Measurements from ENCODE around the gene LCN2. TPM values are rescaled to one million over a fixed set of nuclear protein-coding genes. Genes with fewer than 3 reads are reported as not detected.

LCN2 gene
- not detected in 2 replicates for polyA plus RNA-seq (2013)

- Histone ChIP-seq H3K27me3 (ENCODE audit: insufficient read depth, low read length) (no peaks in the 10 kb centered on the region), H3K9ac (ENCODE audit: low read length) (no peak within 1 kb of the TSS), H3K4ac (ENCODE audit: low read depth, low read length) (no peak within 1 kb of the TSS), H3K27ac (ENCODE audit: low read depth, low read length) (no peak within 1 kb of the TSS), H3K36me3 (ENCODE audit: control insufficient read depth in 1 of 2, insufficient read depth in 2 of 2, low read length in 2 of 2) (no peaks in the 10 kb centered on the region), H3K4me1 (ENCODE audit: control insufficient read depth in 1 of 2, insufficient read depth in 2 of 2, low read length in 2 of 2) (peaks cover 14 to 16% of the 10 kb centered on the region in 2 experiments), H2BK12ac (ENCODE audit: low read length) (no peak within 1 kb of the TSS), H2AK5ac (ENCODE audit: low read length) (no peak within 1 kb of the TSS), H4K12ac (ENCODE audit: low read depth, low read length) (no peak within 1 kb of the TSS), H3K79me1 (ENCODE audit: low read length) (peaks cover 13% of the 10 kb centered on the region), H3K14ac (ENCODE audit: low read length) (no peak within 1 kb of the TSS), H2BK120ac (ENCODE audit: insufficient read depth, low read length, poor library complexity) (no peak within 1 kb of the TSS), H3K4me2 (ENCODE audit: low read length) (no peak within 1 kb of the TSS), H3K18ac (ENCODE audit: low read length) (no peak within 1 kb of the TSS), H3K79me2 (ENCODE audit: control insufficient read depth, insufficient read depth, low read length, poor library complexity) (no peaks in the 10 kb centered on the region), H4K91ac (ENCODE audit: low read depth, low read length) (no peak within 1 kb of the TSS), H4K8ac (ENCODE audit: low read depth, low read length) (no peak within 1 kb of the TSS), H3K4me3 (ENCODE audit: low read depth, low read length) (no peak within 1 kb of the TSS), H2AFZ (ENCODE audit: insufficient read depth, low read length, poor library complexity) (no peak within 1 kb of the TSS), H3K23ac (ENCODE audit: low read length) (no peak within 1 kb of the TSS), H3K9me3 (ENCODE audit: insufficient read depth, low read depth, low read length) (no peaks in the 10 kb centered on the region), H2BK5ac (ENCODE audit: low read depth, low read length, poor library complexity) (no peak within 1 kb of the TSS)
- DNase-seq, result peak in 1 of 2 donors; percentile 43
- no CpG with 5 or more reads among the region's 9 CpGs for WGBS (ENCODE audit: extremely low coverage, insufficient coverage, insufficient read length)
Measured at GRCh38 chr9:128149001-128149701, at the start of gene LCN2. TSS of gene LCN2 (plus strand) at chr9:128149453. CDS start at chr9:128149526, 73 bp downstream.

GRCh38 chr9:128099932-128100491 is 49.2 kb upstream of the LCN2 start:
- Histone ChIP-seq H2BK5ac (ENCODE audit: low read depth, low read length, poor library complexity) (no peak overlapping the region), H3K36me3 (ENCODE audit: control insufficient read depth in 1 of 2, insufficient read depth in 2 of 2, low read length in 2 of 2) (peaks cover 33 to 34% of the 10 kb centered on the region in 2 experiments), H2BK12ac (ENCODE audit: low read length) (peak overlapping the region; percentile 44), H3K79me2 (ENCODE audit: control insufficient read depth, insufficient read depth, low read length, poor library complexity) (peaks cover 12% of the 10 kb centered on the region), H4K91ac (ENCODE audit: low read depth, low read length) (peak overlapping the region; percentile 42), H3K4me3 (ENCODE audit: low read depth, low read length) (no peak overlapping the region), H4K12ac (ENCODE audit: low read depth, low read length) (no peak overlapping the region), H3K18ac (ENCODE audit: low read length) (peak overlapping the region; percentile 49), H4K8ac (ENCODE audit: low read depth, low read length) (no peak overlapping the region), H3K27me3 (ENCODE audit: insufficient read depth, low read length) (no peaks in the 10 kb centered on the region), H3K23ac (ENCODE audit: low read length) (no peak overlapping the region), H3K27ac (ENCODE audit: low read depth, low read length) (peak overlapping the region; percentile 99), H2AFZ (ENCODE audit: insufficient read depth, low read length, poor library complexity) (no peak overlapping the region), H2AK5ac (ENCODE audit: low read length) (peak overlapping the region; percentile 74), H3K14ac (ENCODE audit: low read length) (peak overlapping the region; percentile 71), H3K4ac (ENCODE audit: low read depth, low read length) (peak overlapping the region; percentile 54), H3K4me1 (ENCODE audit: control insufficient read depth in 1 of 2, insufficient read depth in 2 of 2, low read length in 2 of 2) (peaks cover 34 to 37% of the 10 kb centered on the region in 2 experiments), H3K79me1 (ENCODE audit: low read length) (peaks cover 23% of the 10 kb centered on the region), H3K4me2 (ENCODE audit: low read length) (peak overlapping the region; percentile 80), H2BK120ac (ENCODE audit: insufficient read depth, low read length, poor library complexity) (peak overlapping the region; percentile 11), H3K9ac (ENCODE audit: low read length) (peak overlapping the region; percentile 26), H3K9me3 (ENCODE audit: insufficient read depth, low read depth, low read length) (no peaks in the 10 kb centered on the region)
- no peak for DNase-seq
- no CpG with 5 or more reads among the region's 16 CpGs for WGBS (ENCODE audit: extremely low coverage, insufficient coverage, insufficient read length)

- Histone ChIP-seq H3K4me1 (ENCODE audit: control insufficient read depth in 1 of 2, insufficient read depth in 2 of 2, low read length in 2 of 2) (peaks cover 34 to 37% of the 10 kb centered on the region in 2 experiments), H2BK120ac (ENCODE audit: insufficient read depth, low read length, poor library complexity) (peak overlapping the region; percentile 11), H3K4ac (ENCODE audit: low read depth, low read length) (peak overlapping the region; percentile 54), H2AK5ac (ENCODE audit: low read length) (peak overlapping the region; percentile 74), H3K27me3 (ENCODE audit: insufficient read depth, low read length) (no peaks in the 10 kb centered on the region), H3K4me2 (ENCODE audit: low read length) (no peak overlapping the region), H4K91ac (ENCODE audit: low read depth, low read length) (peak overlapping the region; percentile 42), H2BK12ac (ENCODE audit: low read length) (peak overlapping the region; percentile 44), H3K23ac (ENCODE audit: low read length) (no peak overlapping the region), H3K79me2 (ENCODE audit: control insufficient read depth, insufficient read depth, low read length, poor library complexity) (peaks cover 12% of the 10 kb centered on the region), H3K27ac (ENCODE audit: low read depth, low read length) (no peak overlapping the region), H3K9ac (ENCODE audit: low read length) (no peak overlapping the region), H2AFZ (ENCODE audit: insufficient read depth, low read length, poor library complexity) (no peak overlapping the region), H4K8ac (ENCODE audit: low read depth, low read length) (no peak overlapping the region), H2BK5ac (ENCODE audit: low read depth, low read length, poor library complexity) (peak overlapping the region; percentile 15), H3K18ac (ENCODE audit: low read length) (peak overlapping the region; percentile 49), H4K12ac (ENCODE audit: low read depth, low read length) (peak overlapping the region; percentile 7), H3K36me3 (ENCODE audit: control insufficient read depth in 1 of 2, insufficient read depth in 2 of 2, low read length in 2 of 2) (peaks cover 36 to 37% of the 10 kb centered on the region in 2 experiments), H3K14ac (ENCODE audit: low read length) (peak overlapping the region; percentile 71), H3K79me1 (ENCODE audit: low read length) (peaks cover 23% of the 10 kb centered on the region), H3K9me3 (ENCODE audit: insufficient read depth, low read depth, low read length) (no peaks in the 10 kb centered on the region), H3K4me3 (ENCODE audit: low read depth, low read length) (no peak overlapping the region)
- no CpG with 5 or more reads among the region's 10 CpGs for WGBS (ENCODE audit: extremely low coverage, insufficient coverage, insufficient read length)
- no peak for DNase-seq
Measured at GRCh38 chr9:128100581-128100980, 48.7 kb upstream of the LCN2 start.

- H3K36me3 ChIP-seq (ENCODE audit: control insufficient read depth in 1 of 2, insufficient read depth in 2 of 2, low read length in 2 of 2), result peaks cover 43 to 44% of the 10 kb centered on the region in 2 experiments
- H3K4ac ChIP-seq (ENCODE audit: low read depth, low read length), result no peak overlapping the region
- no peak overlapping the region for H3K4me2 ChIP-seq (ENCODE audit: low read length)
- no peak overlapping the region for H2BK12ac ChIP-seq (ENCODE audit: low read length)
- H3K23ac ChIP-seq (ENCODE audit: low read length), result no peak overlapping the region
- WGBS (ENCODE audit: extremely low coverage, insufficient coverage, insufficient read length), result no CpG with 5 or more reads among the region's 12 CpGs
- peaks cover 12% of the 10 kb centered on the region for H3K79me2 ChIP-seq (ENCODE audit: control insufficient read depth, insufficient read depth, low read length, poor library complexity)
- no peak overlapping the region for H3K18ac ChIP-seq (ENCODE audit: low read length)
- peaks cover 23% of the 10 kb centered on the region for H3K79me1 ChIP-seq (ENCODE audit: low read length)
- H2BK5ac ChIP-seq (ENCODE audit: low read depth, low read length, poor library complexity), result no peak overlapping the region
- no peak overlapping the region for H2AK5ac ChIP-seq (ENCODE audit: low read length)
- H3K4me3 ChIP-seq (ENCODE audit: low read depth, low read length), result no peak overlapping the region
- H2BK120ac ChIP-seq (ENCODE audit: insufficient read depth, low read length, poor library complexity), result no peak overlapping the region
- no peak overlapping the region for H4K91ac ChIP-seq (ENCODE audit: low read depth, low read length)
- H3K9ac ChIP-seq (ENCODE audit: low read length), result no peak overlapping the region
- H3K27ac ChIP-seq (ENCODE audit: low read depth, low read length), result no peak overlapping the region
- no peak overlapping the region for H2AFZ ChIP-seq (ENCODE audit: insufficient read depth, low read length, poor library complexity)
- no peak overlapping the region for H4K12ac ChIP-seq (ENCODE audit: low read depth, low read length)
- H3K4me1 ChIP-seq (ENCODE audit: control insufficient read depth in 1 of 2, insufficient read depth in 2 of 2, low read length in 2 of 2), result peaks cover 34 to 37% of the 10 kb centered on the region in 2 experiments
- H3K14ac ChIP-seq (ENCODE audit: low read length), result no peak overlapping the region
- H3K9me3 ChIP-seq (ENCODE audit: insufficient read depth, low read depth, low read length), result no peaks in the 10 kb centered on the region
- no peaks in the 10 kb centered on the region for H3K27me3 ChIP-seq (ENCODE audit: insufficient read depth, low read length)
- no peak for DNase-seq
- no peak overlapping the region for H4K8ac ChIP-seq (ENCODE audit: low read depth, low read length)
Measured at GRCh38 chr9:128101231-128101661, 48.0 kb upstream of the LCN2 start.

Measured in trophoblast cell (in vitro differentiated cells and primary cell).